GM23338 (cell line): ENCODE results near the gene RLF.

ENCODE experiments used
- EZH2 ChIP-seq: fragments of 200-600 bp; sonication (generic); IDR thresholded peaks from one replicate; pipeline ENCODE4 v1.8.0; 2017; ENCODE audit warnings: antibody characterized with exemption, mild to moderate bottlenecking, low read depth; ENCODE audit not compliant: unreplicated experiment
- EZH2phosphoT487 ChIP-seq: fragments of 200-600 bp; sonication (generic); IDR thresholded peaks from one replicate; pipeline ENCODE4 v1.8.1; 2018; ENCODE audit warnings: antibody characterized with exemption; ENCODE audit not compliant: unreplicated experiment
- JUNB ChIP-seq: IDR thresholded peaks from one replicate; pipeline ENCODE4 v1.6.1; 2016; ENCODE audit warnings: antibody characterized with exemption; ENCODE audit not compliant: unreplicated experiment
- NANOG ChIP-seq: IDR thresholded peaks from 2 replicates; pipeline ENCODE4 v1.6.1; 2016; ENCODE audit warnings: antibody characterized with exemption, borderline replicate concordance
- POLR2AphosphoS5 ChIP-seq: IDR thresholded peaks from 2 replicates; pipeline ENCODE4 v1.6.1; 2016; ENCODE audit warnings: antibody characterized with exemption, low read depth
- TF ChIP-seq, protein P1 (sequence below), 2 experiments: fragments of 200-600 bp in 1 of 2; sonication (generic) in 1 of 2; conservative IDR thresholded peaks; 2 replicates each; pipeline versions ENCODE4 v1.5.1 to v1.6.1; 2016 to 2017; ENCODE audit warnings: antibody characterized with exemption in 2 of 2, low read depth in 2 of 2, mild to moderate bottlenecking in 2 of 2, moderate library complexity in 1 of 2
- TF ChIP-seq, protein P2 (sequence below): IDR thresholded peaks from one replicate; pipeline ENCODE4 v1.6.1; 2018; ENCODE audit warnings: antibody characterized with exemption; ENCODE audit not compliant: unreplicated experiment

DNA sequence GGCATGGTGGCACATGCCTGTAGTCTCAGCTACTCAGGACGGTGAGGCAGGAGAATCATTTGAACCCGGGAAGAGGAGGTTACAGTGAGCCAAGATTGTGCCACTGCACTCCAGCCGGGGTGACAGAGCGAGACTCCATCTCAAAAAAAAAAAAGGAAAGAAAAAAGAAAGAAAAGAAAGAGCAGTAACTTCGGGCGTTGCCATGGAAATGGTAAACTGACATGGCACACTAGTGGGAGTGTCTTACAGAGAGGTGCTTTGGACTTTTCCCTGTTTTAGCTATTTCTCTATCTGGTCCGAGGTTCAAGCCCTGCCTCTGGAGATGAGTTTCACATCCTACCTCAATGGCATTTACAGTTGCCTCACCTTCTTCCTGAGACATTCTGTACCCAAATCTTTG lies 41.1 kb upstream of the RLF start:
- TF ChIP-seq, protein P1, sequence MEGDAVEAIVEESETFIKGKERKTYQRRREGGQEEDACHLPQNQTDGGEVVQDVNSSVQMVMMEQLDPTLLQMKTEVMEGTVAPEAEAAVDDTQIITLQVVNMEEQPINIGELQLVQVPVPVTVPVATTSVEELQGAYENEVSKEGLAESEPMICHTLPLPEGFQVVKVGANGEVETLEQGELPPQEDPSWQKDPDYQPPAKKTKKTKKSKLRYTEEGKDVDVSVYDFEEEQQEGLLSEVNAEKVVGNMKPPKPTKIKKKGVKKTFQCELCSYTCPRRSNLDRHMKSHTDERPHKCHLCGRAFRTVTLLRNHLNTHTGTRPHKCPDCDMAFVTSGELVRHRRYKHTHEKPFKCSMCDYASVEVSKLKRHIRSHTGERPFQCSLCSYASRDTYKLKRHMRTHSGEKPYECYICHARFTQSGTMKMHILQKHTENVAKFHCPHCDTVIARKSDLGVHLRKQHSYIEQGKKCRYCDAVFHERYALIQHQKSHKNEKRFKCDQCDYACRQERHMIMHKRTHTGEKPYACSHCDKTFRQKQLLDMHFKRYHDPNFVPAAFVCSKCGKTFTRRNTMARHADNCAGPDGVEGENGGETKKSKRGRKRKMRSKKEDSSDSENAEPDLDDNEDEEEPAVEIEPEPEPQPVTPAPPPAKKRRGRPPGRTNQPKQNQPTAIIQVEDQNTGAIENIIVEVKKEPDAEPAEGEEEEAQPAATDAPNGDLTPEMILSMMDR (conservative IDR thresholded peaks at IDR 0.05; ENCODE audit: low read depth in 2 of 2) = no peak
- TF ChIP-seq EZH2 (no peak), POLR2AphosphoS5 (no peak), JUNB (no peak), EZH2phosphoT487 (no peak), NANOG (no peak)
- TF ChIP-seq, protein P2, sequence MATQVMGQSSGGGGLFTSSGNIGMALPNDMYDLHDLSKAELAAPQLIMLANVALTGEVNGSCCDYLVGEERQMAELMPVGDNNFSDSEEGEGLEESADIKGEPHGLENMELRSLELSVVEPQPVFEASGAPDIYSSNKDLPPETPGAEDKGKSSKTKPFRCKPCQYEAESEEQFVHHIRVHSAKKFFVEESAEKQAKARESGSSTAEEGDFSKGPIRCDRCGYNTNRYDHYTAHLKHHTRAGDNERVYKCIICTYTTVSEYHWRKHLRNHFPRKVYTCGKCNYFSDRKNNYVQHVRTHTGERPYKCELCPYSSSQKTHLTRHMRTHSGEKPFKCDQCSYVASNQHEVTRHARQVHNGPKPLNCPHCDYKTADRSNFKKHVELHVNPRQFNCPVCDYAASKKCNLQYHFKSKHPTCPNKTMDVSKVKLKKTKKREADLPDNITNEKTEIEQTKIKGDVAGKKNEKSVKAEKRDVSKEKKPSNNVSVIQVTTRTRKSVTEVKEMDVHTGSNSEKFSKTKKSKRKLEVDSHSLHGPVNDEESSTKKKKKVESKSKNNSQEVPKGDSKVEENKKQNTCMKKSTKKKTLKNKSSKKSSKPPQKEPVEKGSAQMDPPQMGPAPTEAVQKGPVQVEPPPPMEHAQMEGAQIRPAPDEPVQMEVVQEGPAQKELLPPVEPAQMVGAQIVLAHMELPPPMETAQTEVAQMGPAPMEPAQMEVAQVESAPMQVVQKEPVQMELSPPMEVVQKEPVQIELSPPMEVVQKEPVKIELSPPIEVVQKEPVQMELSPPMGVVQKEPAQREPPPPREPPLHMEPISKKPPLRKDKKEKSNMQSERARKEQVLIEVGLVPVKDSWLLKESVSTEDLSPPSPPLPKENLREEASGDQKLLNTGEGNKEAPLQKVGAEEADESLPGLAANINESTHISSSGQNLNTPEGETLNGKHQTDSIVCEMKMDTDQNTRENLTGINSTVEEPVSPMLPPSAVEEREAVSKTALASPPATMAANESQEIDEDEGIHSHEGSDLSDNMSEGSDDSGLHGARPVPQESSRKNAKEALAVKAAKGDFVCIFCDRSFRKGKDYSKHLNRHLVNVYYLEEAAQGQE = no peak
